Activated T-helper 2 cell treated with anti-CD3 and anti-CD28 coated beads, Interferon-gamma antibody, Interleukin-2, Interleukin-4, amounts not matched to agents 10 μg/mL and 5 μg/mL and 100 μg/mL, durations not matched to agents 14 hours and 24 hours and 36 hours (primary cell): ENCODE data around the gene MYBPHL. TPM values are rescaled to one million over a fixed set of nuclear protein-coding genes. Genes with fewer than 3 reads are reported as not detected.

Experiments used
- DNase-seq: peaks from one replicate; pipeline ENCODE4 v3.0.0; 2021; ENCODE audit warnings: low spot score
- H3K27ac Mint-ChIP-seq: one replicate; pipeline ENCODE4 v1.8.0; 2021; ENCODE audit warnings: mixed read lengths
- H3K27me3 Mint-ChIP-seq: one replicate; pipeline ENCODE4 v1.8.0; 2021; ENCODE audit warnings: low read depth, mixed read lengths
- H3K36me3 Mint-ChIP-seq: one replicate; pipeline ENCODE4 v1.8.0; 2021; ENCODE audit warnings: low read depth, mixed read lengths
- H3K4me1 Mint-ChIP-seq: one replicate; pipeline ENCODE4 v1.8.0; 2021; ENCODE audit warnings: low read depth, mixed read lengths
- H3K4me3 Mint-ChIP-seq: one replicate; pipeline ENCODE4 v1.8.0; 2021; ENCODE audit warnings: low read depth, mild to moderate bottlenecking, moderate library complexity, mixed read lengths
- H3K9me3 Mint-ChIP-seq: one replicate; pipeline ENCODE4 v1.8.0; 2021; ENCODE audit warnings: mixed read lengths
- intact Hi-C: fragments of 100-400 bp; cut with micrococcal nuclease; formaldehyde crosslinking; loops from one replicate; pipeline ENCODE4 v1.15.1; 2023
- total RNA-seq: library from RNA; stranded (reverse); gene quantifications from 2 replicates; pipeline ENCODE4 v1.2.3, GENCODE V29; 2022

The MYBPHL gene
- total RNA-seq, 1 donor from 2014 or later, result not detected

DNA sequence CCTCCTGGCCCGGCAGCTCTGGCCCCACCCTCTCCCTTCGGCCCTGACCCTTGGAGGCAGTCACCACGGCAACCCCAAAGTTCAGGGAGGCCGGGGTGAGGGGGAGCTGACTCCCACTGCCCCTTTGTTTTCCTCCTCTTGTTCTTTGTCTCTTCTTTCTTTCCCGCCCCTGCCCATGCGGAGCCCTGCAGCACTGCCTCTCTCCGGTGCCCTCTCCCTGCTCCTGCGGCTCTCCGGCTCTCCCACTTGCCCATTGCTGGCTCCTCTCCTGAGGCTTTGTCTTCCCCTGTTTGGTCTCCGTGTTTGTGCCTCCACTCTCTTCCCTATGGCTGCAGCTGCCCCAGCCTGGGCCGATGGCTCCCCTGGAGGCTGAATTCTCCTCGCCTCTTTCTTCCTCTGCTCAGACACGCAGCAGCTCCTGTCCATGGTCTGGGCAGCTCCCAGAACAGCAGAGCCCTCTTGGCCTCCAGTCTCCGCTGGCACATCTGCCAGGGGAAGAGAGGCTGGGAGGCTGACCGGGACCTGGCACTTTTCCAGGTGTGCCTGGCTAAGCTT is 51.6 kb downstream of the MYBPHL start:
- Mint-ChIP-seq H3K27ac (no peak overlapping the region), H3K4me3 (no peak overlapping the region), H3K36me3 (no peaks in the 10 kb centered on the region), H3K9me3 (no peaks in the 10 kb centered on the region), H3K4me1 (no peaks in the 10 kb centered on the region), H3K27me3 (peaks cover 16% of the 10 kb centered on the region)
- DNase-seq, result no peak
- intact Hi-C loops, result no loop called here

DNA sequence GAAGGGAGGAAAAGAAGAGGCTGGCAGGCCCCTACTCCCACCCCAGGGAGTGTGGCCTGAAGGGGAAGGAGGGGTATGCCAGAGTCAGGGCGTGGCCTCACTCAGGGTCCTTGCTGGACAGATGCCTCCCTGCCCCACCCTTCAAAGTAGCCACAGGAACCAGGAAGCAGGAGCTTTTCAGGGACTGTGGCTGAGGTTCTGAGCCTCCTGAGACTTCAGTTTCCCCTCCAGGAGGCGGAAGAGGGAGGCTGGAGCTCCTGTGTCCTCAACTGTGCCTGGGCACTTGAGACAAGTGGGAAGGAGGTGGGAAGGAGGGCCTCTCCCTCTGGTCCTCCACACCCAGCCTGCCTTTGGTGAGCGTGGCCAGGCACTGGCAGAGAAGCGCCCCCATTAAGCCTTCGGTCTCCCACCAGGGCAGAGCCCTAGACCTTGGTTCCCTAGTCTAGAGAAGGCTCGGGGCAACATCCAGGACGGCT is 52.2 kb downstream of the MYBPHL start:
- H3K9me3 Mint-ChIP-seq, result no peaks in the 10 kb centered on the region
- no peak overlapping the region for H3K4me3 Mint-ChIP-seq
- DNase-seq, result no peak
- no peaks in the 10 kb centered on the region for H3K36me3 Mint-ChIP-seq
- intact Hi-C loops, result no loop called here
- peaks cover 16% of the 10 kb centered on the region for H3K27me3 Mint-ChIP-seq
- no peak overlapping the region for H3K27ac Mint-ChIP-seq
- no peaks in the 10 kb centered on the region for H3K4me1 Mint-ChIP-seq

DNA sequence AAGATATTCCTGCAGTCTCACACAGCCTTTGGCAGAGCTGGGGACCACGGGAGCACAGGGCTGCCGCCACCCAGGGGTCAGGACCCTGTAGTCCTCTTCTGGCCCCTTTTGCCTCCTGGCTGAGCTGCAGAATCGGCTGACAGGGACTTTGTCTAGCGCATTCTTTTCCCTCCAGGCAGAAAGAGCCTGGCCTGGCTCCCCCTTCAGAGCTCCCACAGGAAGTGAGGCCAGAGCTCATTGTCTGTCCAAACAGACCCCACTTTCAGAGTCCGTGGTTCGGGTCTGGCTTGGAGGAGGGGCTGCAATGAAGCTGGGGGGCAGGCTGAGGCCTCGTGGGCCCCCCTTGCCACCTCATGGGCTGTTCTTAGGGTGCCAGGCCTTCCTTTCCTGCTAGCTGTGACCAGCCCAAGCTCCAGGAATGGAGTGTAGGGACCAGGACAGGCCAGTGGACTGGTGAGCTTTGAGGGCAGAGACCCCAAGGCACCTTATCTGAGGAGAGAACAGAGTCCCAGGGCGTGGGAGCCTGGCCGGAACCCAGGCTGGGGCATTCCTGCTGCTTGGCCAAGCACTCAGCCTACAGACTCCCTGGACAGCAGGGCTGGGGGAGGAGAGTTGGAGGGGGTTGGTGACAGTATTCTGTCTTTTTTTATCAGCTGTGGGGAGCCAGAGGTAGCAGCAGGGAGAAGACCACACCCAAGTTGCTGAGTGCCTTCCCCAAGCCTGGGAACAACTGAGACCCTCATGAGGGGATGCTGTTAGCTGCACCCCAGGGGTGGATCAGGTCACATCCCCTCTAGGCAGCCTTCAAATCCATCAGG is 52.8 kb downstream of the MYBPHL start:
- no peak overlapping the region for H3K27ac Mint-ChIP-seq

DNA sequence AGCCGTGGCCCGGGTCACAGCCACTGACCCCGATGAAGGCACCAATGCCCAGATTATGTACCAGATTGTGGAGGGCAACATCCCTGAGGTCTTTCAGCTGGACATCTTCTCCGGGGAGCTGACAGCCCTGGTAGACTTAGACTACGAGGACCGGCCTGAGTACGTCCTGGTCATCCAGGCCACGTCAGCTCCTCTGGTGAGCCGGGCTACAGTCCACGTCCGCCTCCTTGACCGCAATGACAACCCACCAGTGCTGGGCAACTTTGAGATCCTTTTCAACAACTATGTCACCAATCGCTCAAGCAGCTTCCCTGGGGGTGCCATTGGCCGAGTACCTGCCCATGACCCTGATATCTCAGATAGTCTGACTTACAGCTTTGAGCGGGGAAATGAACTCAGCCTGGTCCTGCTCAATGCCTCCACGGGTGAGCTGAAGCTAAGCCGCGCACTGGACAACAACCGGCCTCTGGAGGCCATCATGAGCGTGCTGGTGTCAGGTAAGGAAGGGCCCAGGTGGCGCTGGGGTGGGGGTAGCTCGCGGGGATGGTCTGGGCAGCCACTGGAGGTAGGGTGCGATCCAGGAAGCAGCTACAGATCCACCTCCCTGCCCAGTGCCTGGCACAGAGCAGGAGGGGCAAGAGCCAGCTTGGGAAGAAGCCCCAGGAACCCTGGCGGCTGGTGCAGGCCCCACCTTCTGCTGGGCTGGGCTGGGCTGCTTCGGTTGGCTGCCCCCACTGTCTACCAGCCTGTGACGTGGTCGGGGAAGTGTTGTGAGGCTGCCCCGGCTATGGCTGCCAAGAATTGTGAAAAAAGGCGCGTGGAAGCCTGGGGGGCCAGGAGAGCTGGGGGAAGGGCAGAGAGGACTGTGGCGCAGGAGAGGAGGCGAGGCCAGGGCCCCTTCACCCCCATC is 53.7 kb downstream of the MYBPHL start:
- no peak overlapping the region for H3K27ac Mint-ChIP-seq
- no peaks in the 10 kb centered on the region for H3K9me3 Mint-ChIP-seq
- H3K27me3 Mint-ChIP-seq, result peaks cover 17% of the 10 kb centered on the region
- no peak for DNase-seq
- intact Hi-C loops, result no loop called here
- H3K4me3 Mint-ChIP-seq, result no peak overlapping the region
- peaks cover 4% of the 10 kb centered on the region for H3K4me1 Mint-ChIP-seq
- H3K36me3 Mint-ChIP-seq, result no peaks in the 10 kb centered on the region

More for the DNA sequence above, 52.8 kb downstream of the MYBPHL start:
- H3K4me3 Mint-ChIP-seq, result no peak overlapping the region
- no peaks in the 10 kb centered on the region for H3K9me3 Mint-ChIP-seq
- H3K4me1 Mint-ChIP-seq, result peaks cover 3% of the 10 kb centered on the region
- no peak for DNase-seq
- H3K36me3 Mint-ChIP-seq, result no peaks in the 10 kb centered on the region
- intact Hi-C loops, result no loop called here
- H3K27me3 Mint-ChIP-seq, result peaks cover 16% of the 10 kb centered on the region

DNA sequence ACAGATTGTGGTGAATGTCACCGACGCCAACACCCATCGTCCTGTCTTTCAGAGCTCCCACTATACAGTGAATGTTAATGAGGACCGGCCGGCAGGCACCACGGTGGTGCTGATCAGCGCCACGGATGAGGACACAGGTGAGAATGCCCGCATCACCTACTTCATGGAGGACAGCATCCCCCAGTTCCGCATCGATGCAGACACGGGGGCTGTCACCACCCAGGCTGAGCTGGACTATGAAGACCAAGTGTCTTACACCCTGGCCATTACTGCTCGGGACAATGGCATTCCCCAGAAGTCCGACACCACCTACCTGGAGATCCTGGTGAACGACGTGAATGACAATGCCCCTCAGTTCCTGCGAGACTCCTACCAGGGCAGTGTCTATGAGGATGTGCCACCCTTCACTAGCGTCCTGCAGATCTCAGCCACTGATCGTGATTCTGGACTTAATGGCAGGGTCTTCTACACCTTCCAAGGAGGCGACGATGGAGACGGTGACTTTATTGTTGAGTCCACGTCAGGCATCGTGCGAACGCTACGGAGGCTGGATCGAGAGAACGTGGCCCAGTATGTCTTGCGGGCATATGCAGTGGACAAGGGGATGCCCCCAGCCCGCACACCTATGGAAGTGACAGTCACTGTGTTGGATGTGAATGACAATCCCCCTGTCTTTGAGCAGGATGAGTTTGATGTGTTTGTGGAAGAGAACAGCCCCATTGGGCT is 54.5 kb downstream of the MYBPHL start:
- no peak for DNase-seq
- no peaks in the 10 kb centered on the region for H3K36me3 Mint-ChIP-seq
- no peak overlapping the region for H3K27ac Mint-ChIP-seq
- no peaks in the 10 kb centered on the region for H3K9me3 Mint-ChIP-seq
- H3K4me1 Mint-ChIP-seq, result peaks cover 4% of the 10 kb centered on the region
- peaks cover 24% of the 10 kb centered on the region for H3K27me3 Mint-ChIP-seq
- intact Hi-C loops, result no loop called here
- H3K4me3 Mint-ChIP-seq, result no peak overlapping the region

DNA sequence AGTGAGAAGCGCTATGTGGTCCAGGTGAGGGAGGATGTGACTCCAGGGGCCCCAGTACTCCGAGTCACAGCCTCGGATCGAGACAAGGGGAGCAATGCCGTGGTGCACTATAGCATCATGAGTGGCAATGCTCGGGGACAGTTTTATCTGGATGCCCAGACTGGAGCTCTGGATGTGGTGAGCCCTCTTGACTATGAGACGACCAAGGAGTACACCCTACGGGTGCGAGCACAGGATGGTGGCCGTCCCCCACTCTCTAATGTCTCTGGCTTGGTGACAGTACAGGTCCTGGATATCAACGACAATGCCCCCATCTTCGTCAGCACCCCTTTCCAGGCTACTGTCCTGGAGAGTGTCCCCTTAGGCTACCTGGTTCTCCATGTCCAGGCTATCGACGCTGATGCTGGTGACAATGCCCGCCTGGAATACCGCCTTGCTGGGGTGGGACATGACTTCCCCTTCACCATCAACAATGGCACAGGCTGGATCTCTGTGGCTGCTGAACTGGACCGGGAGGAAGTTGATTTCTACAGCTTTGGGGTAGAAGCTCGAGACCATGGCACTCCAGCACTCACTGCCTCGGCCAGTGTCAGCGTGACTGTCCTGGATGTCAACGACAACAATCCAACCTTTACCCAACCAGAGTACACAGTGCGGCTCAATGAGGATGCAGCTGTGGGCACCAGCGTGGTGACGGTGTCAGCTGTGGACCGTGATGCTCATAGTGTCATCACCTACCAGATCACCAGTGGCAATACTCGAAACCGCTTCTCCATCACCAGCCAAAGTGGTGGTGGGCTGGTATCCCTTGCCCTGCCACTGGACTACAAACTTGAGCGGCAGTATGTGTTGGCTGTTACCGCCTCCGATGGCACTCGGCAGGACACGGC is 55.3 kb downstream of the MYBPHL start:
- Mint-ChIP-seq H3K4me1 (peaks cover 4% of the 10 kb centered on the region), H3K4me3 (peak overlapping the region; percentile 24), H3K27ac (no peak overlapping the region), H3K27me3 (peaks cover 26% of the 10 kb centered on the region), H3K9me3 (no peaks in the 10 kb centered on the region), H3K36me3 (no peaks in the 10 kb centered on the region)
- no peak for DNase-seq
- intact Hi-C loops, result no loop called here

DNA sequence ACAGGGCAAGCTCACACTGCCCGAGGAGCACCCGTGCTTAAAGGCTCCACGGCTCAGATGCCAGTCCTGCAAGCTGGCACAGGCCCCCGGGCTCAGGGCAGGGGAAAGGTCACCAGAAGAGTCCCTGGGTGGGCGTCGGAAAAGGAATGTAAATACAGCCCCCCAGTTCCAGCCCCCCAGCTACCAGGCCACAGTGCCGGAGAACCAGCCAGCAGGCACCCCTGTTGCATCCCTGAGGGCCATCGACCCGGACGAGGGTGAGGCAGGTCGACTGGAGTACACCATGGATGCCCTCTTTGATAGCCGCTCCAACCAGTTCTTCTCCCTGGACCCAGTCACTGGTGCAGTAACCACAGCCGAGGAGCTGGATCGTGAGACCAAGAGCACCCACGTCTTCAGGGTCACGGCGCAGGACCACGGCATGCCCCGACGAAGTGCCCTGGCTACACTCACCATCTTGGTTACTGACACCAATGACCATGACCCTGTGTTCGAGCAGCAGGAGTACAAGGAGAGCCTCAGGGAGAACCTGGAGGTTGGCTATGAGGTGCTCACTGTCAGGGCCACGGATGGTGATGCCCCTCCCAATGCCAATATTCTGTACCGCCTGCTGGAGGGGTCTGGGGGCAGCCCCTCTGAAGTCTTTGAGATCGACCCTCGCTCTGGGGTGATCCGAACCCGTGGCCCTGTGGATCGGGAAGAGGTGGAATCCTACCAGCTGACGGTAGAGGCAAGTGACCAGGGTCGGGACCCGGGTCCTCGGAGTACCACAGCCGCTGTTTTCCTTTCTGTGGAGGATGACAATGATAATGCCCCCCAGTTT is 56.1 kb downstream of the MYBPHL start:
- H3K4me1 Mint-ChIP-seq, result peaks cover 4% of the 10 kb centered on the region
- no peak for DNase-seq
- H3K36me3 Mint-ChIP-seq, result no peaks in the 10 kb centered on the region
- peak overlapping the region; percentile 58 for H3K4me3 Mint-ChIP-seq
- H3K27me3 Mint-ChIP-seq, result peaks cover 27% of the 10 kb centered on the region
- H3K27ac Mint-ChIP-seq, result no peak overlapping the region
- intact Hi-C loops, result no loop called here
- no peaks in the 10 kb centered on the region for H3K9me3 Mint-ChIP-seq

DNA sequence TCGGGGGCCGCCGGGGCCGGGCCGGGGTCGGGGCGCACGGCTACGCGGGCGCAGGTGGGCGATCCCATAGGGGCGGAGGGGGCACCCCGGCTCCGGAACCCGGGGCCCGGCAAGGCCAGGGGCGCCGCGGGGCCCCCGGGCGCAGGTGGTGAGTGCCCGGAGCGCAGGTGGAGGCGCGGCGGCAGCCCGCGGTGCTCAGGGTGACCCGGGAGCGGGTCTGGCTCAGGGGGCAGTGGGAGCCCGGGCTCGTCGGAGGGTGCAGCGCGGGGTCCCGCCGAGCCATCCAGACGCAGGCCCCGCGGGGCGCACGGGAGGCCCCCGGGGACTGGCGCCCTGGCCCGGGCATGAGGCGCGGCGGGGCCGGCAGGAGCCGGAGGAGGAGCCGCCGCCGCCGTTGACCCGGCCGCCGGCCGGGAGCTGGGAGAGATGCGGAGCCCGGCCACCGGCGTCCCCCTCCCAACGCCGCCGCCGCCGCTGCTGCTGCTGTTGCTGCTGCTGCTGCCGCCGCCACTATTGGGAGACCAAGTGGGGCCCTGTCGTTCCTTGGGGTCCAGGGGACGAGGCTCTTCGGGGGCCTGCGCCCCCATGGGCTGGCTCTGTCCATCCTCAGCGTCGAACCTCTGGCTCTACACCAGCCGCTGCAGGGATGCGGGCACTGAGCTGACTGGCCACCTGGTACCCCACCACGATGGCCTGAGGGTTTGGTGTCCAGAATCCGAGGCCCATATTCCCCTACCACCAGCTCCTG is 57.0 kb downstream of the MYBPHL start:
- H3K9me3 Mint-ChIP-seq, result no peaks in the 10 kb centered on the region
- no peak overlapping the region for H3K27ac Mint-ChIP-seq
- intact Hi-C loops, result loop anchor here (1.0 to 5.0 kb wide), 2 partner anchors 9 to 38 kb away; partner anchors contain the start of gene SARS1
- no peak for DNase-seq
- peak overlapping the region; percentile 42 for H3K4me3 Mint-ChIP-seq
- H3K4me1 Mint-ChIP-seq, result peaks cover 4% of the 10 kb centered on the region
- H3K36me3 Mint-ChIP-seq, result no peaks in the 10 kb centered on the region
- peaks cover 27% of the 10 kb centered on the region for H3K27me3 Mint-ChIP-seq

DNA sequence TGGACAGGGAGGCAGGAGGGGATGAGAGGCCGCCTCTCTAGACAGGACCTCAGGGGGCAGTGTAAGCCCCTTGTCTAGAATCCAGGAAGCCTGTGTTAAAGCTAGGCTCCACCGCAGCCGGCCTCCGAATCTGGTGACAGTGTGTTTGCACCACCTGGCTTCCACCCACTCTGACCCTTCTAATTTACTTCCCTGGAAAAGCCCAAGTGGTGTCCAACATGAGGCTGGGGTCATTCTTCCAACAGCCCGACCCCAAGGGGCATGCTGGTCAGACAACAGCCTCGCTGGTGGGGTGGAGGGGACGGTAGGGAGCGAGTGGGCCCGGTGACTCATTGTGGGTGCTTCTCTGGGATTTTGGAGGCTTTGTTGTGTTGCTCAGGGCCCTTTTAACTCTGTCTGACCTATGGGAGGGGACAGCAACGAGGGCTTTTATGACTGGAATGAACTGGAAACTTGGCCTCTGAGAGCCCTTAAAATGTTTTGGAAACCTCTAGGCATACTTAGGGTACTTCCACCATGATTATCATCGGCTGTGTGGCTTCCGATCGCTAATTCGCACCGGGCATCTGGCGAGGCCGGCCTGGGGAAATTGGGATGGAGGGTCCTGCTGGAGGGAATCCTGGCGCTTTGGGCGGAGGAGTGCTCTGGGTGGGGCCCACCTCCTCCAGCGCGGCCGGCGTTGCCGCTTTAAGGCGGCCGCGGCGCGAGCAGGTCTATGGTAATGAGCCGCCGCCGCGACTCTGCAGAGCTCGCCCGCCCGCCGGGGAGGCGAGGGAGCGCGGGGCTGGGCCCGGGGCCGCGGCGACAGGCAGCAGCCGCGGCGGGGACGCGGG is 57.8 kb downstream of the MYBPHL start, which contains the start of gene CELSR2:
Gene CELSR2, plus strand, starts transcription at position 743 of the 833 bp plus-strand sequence. CDS start 541 bp downstream, outside the sequence.
- Mint-ChIP-seq H3K27ac (no peak within 1 kb of the TSS), H3K27me3 (peaks cover 33% of the 10 kb centered on the region), H3K4me1 (peaks cover 4% of the 10 kb centered on the region), H3K36me3 (no peaks in the 10 kb centered on the region), H3K9me3 (no peaks in the 10 kb centered on the region), H3K4me3 (peak within 1 kb of the TSS; percentile 42)
- intact Hi-C loops, result loop anchor here (1.0 to 5.0 kb wide), 2 partner anchors 8 to 37 kb away; partner anchors contain the start of gene SARS1
- DNase-seq, result peak; percentile 63

DNA sequence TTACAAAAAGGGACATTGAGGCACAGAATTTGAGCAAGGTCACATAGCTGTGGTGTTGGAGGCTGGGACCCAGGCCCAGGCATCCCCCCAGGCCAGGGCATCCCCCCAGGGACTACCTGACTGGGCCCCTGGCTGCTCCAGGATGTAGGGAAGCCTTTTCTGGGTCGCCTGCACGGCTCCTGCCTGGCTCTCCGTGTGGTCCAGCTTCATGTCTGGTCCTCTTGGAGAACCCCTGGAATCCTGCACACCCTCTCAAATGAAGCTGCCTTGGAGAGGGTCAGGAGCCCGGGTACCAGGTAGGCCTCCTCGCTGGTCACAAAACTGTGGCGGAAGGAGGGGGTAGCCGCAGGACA is 58.4 kb downstream of the MYBPHL start:
- Mint-ChIP-seq H3K27me3 (peaks cover 35% of the 10 kb centered on the region), H3K27ac (no peak overlapping the region), H3K36me3 (no peaks in the 10 kb centered on the region), H3K4me3 (no peak overlapping the region), H3K9me3 (no peaks in the 10 kb centered on the region), H3K4me1 (peaks cover 4% of the 10 kb centered on the region)
- intact Hi-C loops, result loop anchor here (5.0 kb wide), 1 partner anchor 36 kb away; the partner anchor contains the start of gene SARS1
- DNase-seq, result no peak
